IMR-90 (cell line): ENCODE measurements around the gene ADAMTS18. TPM values are rescaled to one million over a fixed set of nuclear protein-coding genes. Genes with fewer than 3 reads are reported as not detected.
"Not testable (repeated sequence)": the region's sequence is repeated elsewhere in the genome, so short reads cannot be mapped to it uniquely, and the experiment has no call there.

Experiments used
- ATAC-seq: fragments of 200-7000 bp; cut with Tn5 transposase; 2 replicates; pipeline ENCODE4 v1.9.1; 2020; ENCODE audit warnings: low read depth, mild to moderate bottlenecking, moderate library complexity
- BruUV-seq: library from RNA; stranded (reverse); fragments of 400-500 nt; replicated peaks from 2 replicates; lab custom pipeline; 2021; lab: Mats Ljungman, UMichigan
- CTCF ChIA-PET: fragments of 300-600 bp; formaldehyde crosslinking; extraction: SDS; loops from one replicate; lab custom pipeline; 2021; ENCODE audit warnings: antibody characterized with exemption; lab: Yijun Ruan, JAX
- POLR2A ChIA-PET: fragments of 300-600 bp; sonication (Branson Sonifier 250); formaldehyde crosslinking; loops from one replicate; lab custom pipeline; 2022; ENCODE audit warnings: antibody characterized with exemption; ENCODE audit not compliant: unreplicated experiment; lab: Charles Lee
- DNase-seq: peaks from one replicate; pipeline ENCODE4 v3.0.0; 2013
- H2AFZ ChIP-seq: replicated peaks from 2 replicates; pipeline ENCODE3; 2013; ENCODE audit warnings: low read length, mild to moderate bottlenecking; ENCODE audit not compliant: poor library complexity
- H2AK5ac ChIP-seq: 2 replicates; pipeline ENCODE4 v1.6.1; 2013; ENCODE audit warnings: low read depth, low read length, inconsistent platforms
- H2AK9ac ChIP-seq: replicated peaks from 2 replicates; pipeline ENCODE3; 2013; ENCODE audit warnings: mild to moderate bottlenecking, low read depth, low read length, moderate library complexity; ENCODE audit not compliant: poor library complexity
- H2BK120ac ChIP-seq: 2 replicates; pipeline ENCODE4 v1.6.1; 2013; ENCODE audit warnings: low read depth, low read length, inconsistent platforms
- H2BK15ac ChIP-seq: 3 replicates; pipeline ENCODE4 v1.6.1; 2013; ENCODE audit warnings: low read depth, low read length, inconsistent platforms
- H2BK20ac ChIP-seq: 2 replicates; pipeline ENCODE4 v1.6.1; 2013; ENCODE audit warnings: low read depth, mild to moderate bottlenecking, inconsistent platforms, low read length, moderate library complexity
- H2BK5ac ChIP-seq: 2 replicates; pipeline ENCODE4 v1.6.1; 2013; ENCODE audit warnings: mild to moderate bottlenecking, low read depth, low read length, inconsistent platforms; ENCODE audit not compliant: poor library complexity, severe bottlenecking
- H3K14ac ChIP-seq: replicated peaks from 2 replicates; pipeline ENCODE4 v1.6.1; 2013; ENCODE audit warnings: low read depth, low read length, inconsistent platforms
- H3K18ac ChIP-seq: 2 replicates; pipeline ENCODE4 v1.6.1; 2013; ENCODE audit warnings: low read depth, low read length, control low read depth
- H3K23ac ChIP-seq: 2 replicates; pipeline ENCODE4 v1.6.1; 2013; ENCODE audit warnings: low read depth, low read length, inconsistent platforms
- H3K27ac ChIP-seq: 2 replicates; pipeline ENCODE4 v1.5.1; 2013; ENCODE audit warnings: mild to moderate bottlenecking, control low read depth, low read length; ENCODE audit not compliant: insufficient read depth
- H3K27me3 ChIP-seq: 2 replicates; pipeline ENCODE4 v1.6.1; 2013; ENCODE audit warnings: low read length; ENCODE audit not compliant: control insufficient read depth, insufficient read depth
- H3K36me3 ChIP-seq: 2 replicates; pipeline ENCODE4 v1.6.1; 2013; ENCODE audit warnings: low read length, mixed read lengths; ENCODE audit not compliant: control insufficient read depth, insufficient read depth
- H3K4ac ChIP-seq: 2 replicates; pipeline ENCODE4 v1.6.1; 2013; ENCODE audit warnings: low read depth, low read length, inconsistent platforms
- H3K4me1 ChIP-seq: 2 replicates; pipeline ENCODE4 v1.6.1; 2013; ENCODE audit warnings: low read length, mixed read lengths; ENCODE audit not compliant: control insufficient read depth, insufficient read depth
- H3K4me2 ChIP-seq: 2 replicates; pipeline ENCODE4 v1.6.1; 2013; ENCODE audit warnings: low read depth, mild to moderate bottlenecking, control low read depth, low read length, moderate library complexity
- H3K4me3 ChIP-seq: 2 replicates; pipeline ENCODE4 v1.5.1; 2013; ENCODE audit warnings: low read depth, mild to moderate bottlenecking, control low read depth, low read length, moderate library complexity; ENCODE audit not compliant: insufficient read depth
- H3K56ac ChIP-seq: 2 replicates; pipeline ENCODE4 v1.6.1; 2013; ENCODE audit warnings: low read length, inconsistent platforms; ENCODE audit not compliant: insufficient read depth; ENCODE audit errors: extremely low read depth
- H3K79me1 ChIP-seq, 2 experiments: 2 replicates each; pipeline ENCODE4 v1.6.1; 2013; ENCODE audit warnings: low read length in 2 of 2, inconsistent platforms in 1 of 2, low read depth in 1 of 2
- H3K9ac ChIP-seq: 2 replicates; pipeline ENCODE4 v1.6.1; 2013; ENCODE audit warnings: low read depth, low read length, control low read depth
- H3K9me1 ChIP-seq: 2 replicates; pipeline ENCODE4 v1.6.1; 2013; ENCODE audit warnings: low read length, inconsistent platforms; ENCODE audit not compliant: insufficient read depth
- H3K9me3 ChIP-seq: 2 replicates; pipeline ENCODE4 v1.6.1; 2013; ENCODE audit warnings: low read length; ENCODE audit not compliant: control insufficient read depth, insufficient read depth
- H4K20me1 ChIP-seq: 2 replicates; pipeline ENCODE4 v1.6.1; 2013; ENCODE audit warnings: low read length, inconsistent platforms; ENCODE audit not compliant: insufficient read depth
- H4K5ac ChIP-seq: 2 replicates; pipeline ENCODE4 v1.6.1; 2013; ENCODE audit warnings: mild to moderate bottlenecking, low read depth, low read length, control low read depth
- H4K8ac ChIP-seq, 2 experiments: 2 replicates each; pipeline ENCODE4 v1.6.1; 2013; ENCODE audit warnings: low read depth in 2 of 2, low read length in 2 of 2, control low read depth in 1 of 2, inconsistent platforms in 1 of 2
- H4K91ac ChIP-seq: 2 replicates; pipeline ENCODE4 v1.6.1; 2013; ENCODE audit warnings: low read depth, low read length, inconsistent platforms; ENCODE audit not compliant: insufficient read depth
- MAFK ChIP-seq: IDR thresholded peaks from 2 replicates; pipeline ENCODE4 v1.6.1; 2012; ENCODE audit warnings: low read depth, low read length, improper control_type of control experiment
- NFE2L2 ChIP-seq: fragments of 150-350 bp; IDR thresholded peaks from 2 replicates; pipeline ENCODE4 v1.6.1; 2016; ENCODE audit warnings: low read depth, mild to moderate bottlenecking, low read length
- WGBS, 2 experiments: methylation state at CpG; one replicate each; pipeline versions ENCODE4 v1.1.5 to v1.1.7; 2013; ENCODE audit warnings: missing lambda C conversion rate in 2 of 2; ENCODE audit not compliant: insufficient read length in 1 of 2; ENCODE audit errors: extremely low coverage in 2 of 2; 5-methylcytosine and 5-hydroxymethylcytosine counted together
- dilution Hi-C: fragments of 300-500 bp; cut with HindIII; formaldehyde crosslinking; loops from one replicate; pipeline ENCODE4 v1.14.3; 2018; ENCODE audit warnings: low sequenced_read_pairs; ENCODE audit not compliant: unreplicated experiment
- in situ Hi-C: fragments of 300-500 bp; cut with MboI; formaldehyde crosslinking; loops from 3 replicates; pipeline ENCODE4 v1.14.3; 2019; ENCODE audit warnings: low sequenced_read_pairs, inconsistent platforms, mixed read lengths
- intact Hi-C: fragments of 100-400 bp; cut with micrococcal nuclease; formaldehyde crosslinking; loops from 2 replicates; pipeline ENCODE4 v1.10.0; 2022
- polyA plus RNA-seq, 3 experiments: library from polyadenylated mRNA; depleted of rRNA; stranded (reverse); fragments of >200 nt; gene quantifications; 2 replicates each; pipeline ENCODE4 v1.2.3, GENCODE V29; 2012; ENCODE audit warnings: low replicate concordance in 1 of 3
- total RNA-seq: library from RNA; depleted of rRNA; stranded (reverse); fragments of >200 nt; gene quantifications from 2 replicates; pipeline ENCODE4 v1.2.3, GENCODE V29; 2012

The ADAMTS18 gene
- total and polyA plus RNA-seq, 2 of the 4 experiments (the other 2 are of a cell fraction): not detected

- Histone ChIP-seq H3K4me3 (no peak overlapping the region), H3K9me1 (no peaks in the 10 kb centered on the region), H3K27me3 (no peaks in the 10 kb centered on the region), H3K79me1 (no peaks in the 10 kb centered on the region), H2BK5ac (no peak overlapping the region), H4K20me1 (no peaks in the 10 kb centered on the region), H3K9me3 (no peaks in the 10 kb centered on the region), H3K4me1 (no peaks in the 10 kb centered on the region), H2BK15ac (no peak overlapping the region), H3K56ac (no peak overlapping the region), H3K23ac (no peak overlapping the region), H4K8ac (no peak overlapping the region), H2AK9ac (no peak overlapping the region), H3K4me2 (no peak overlapping the region), H3K27ac (no peak overlapping the region), H4K91ac (no peak overlapping the region), H3K18ac (no peak overlapping the region), H2BK120ac (no peak overlapping the region), H3K36me3 (no peaks in the 10 kb centered on the region), H2AFZ (no peak overlapping the region), H2BK20ac (no peak overlapping the region), H4K5ac (no peak overlapping the region), H3K9ac (no peak overlapping the region), H3K14ac (no peak overlapping the region), H2AK5ac (no peak overlapping the region), H3K4ac (no peak overlapping the region)
- TF ChIP-seq MAFK (peak; percentile 69), NFE2L2 (no peak)
- in situ Hi-C loops (no loop called here), intact Hi-C loops (no loop called here), dilution Hi-C loops (no loop called here)
- DNase-seq: no peak
- ATAC-seq: no peak
- ChIA-PET POLR2A (no interaction called here), CTCF (no interaction called here)
- no TSS peak for BruUV-seq
- no CpG with 5 or more reads among the region's 2 CpGs for WGBS, 2 experiments
Observed at GRCh38 chr16:77282345-77282744, 152.5 kb downstream of the ADAMTS18 start.

GRCh38 chr16:77279316-77279715 is 155.5 kb downstream of the ADAMTS18 start:
- WGBS, 2 experiments: no CpG with 5 or more reads among the region's 8 CpGs
- not testable (repeated sequence) for H3K4me2 ChIP-seq
- POLR2A ChIA-PET: interaction anchor here (0.6 kb wide), 1 partner anchor 891 kb away, joined by 4 read pairs; no protein-coding TSS in a partner anchor

More at GRCh38 chr16:77279316-77279715, 155.5 kb downstream of the ADAMTS18 start:
- H3K18ac ChIP-seq, H3K4me1 ChIP-seq, ATAC-seq, H3K14ac ChIP-seq, H2AK9ac ChIP-seq, H3K27me3 ChIP-seq, H4K5ac ChIP-seq, H2AK5ac ChIP-seq, H3K36me3 ChIP-seq, H3K9me1 ChIP-seq, H3K9me3 ChIP-seq, H3K56ac ChIP-seq, H4K91ac ChIP-seq, H2AFZ ChIP-seq, H3K9ac ChIP-seq, DNase-seq, H2BK20ac ChIP-seq, intact Hi-C loops, H3K23ac ChIP-seq, BruUV-seq, H3K4ac ChIP-seq, H3K27ac ChIP-seq, H4K20me1 ChIP-seq, dilution Hi-C loops, in situ Hi-C loops, H2BK5ac ChIP-seq, H3K4me3 ChIP-seq, H2BK120ac ChIP-seq, H2BK15ac ChIP-seq, H4K8ac ChIP-seq, H3K79me1 ChIP-seq, CTCF ChIA-PET: not testable (repeated sequence)
